Panc1 (cell line): ENCODE data around the gene RSPO3.

Experiments used
- CTCF ChIP-seq: fragments of 450-650 bp; IDR thresholded peaks from 2 replicates; pipeline ENCODE4 v1.5.1; 2017; ENCODE audit warnings: mild to moderate bottlenecking
- POLR2AphosphoS5 ChIP-seq: IDR thresholded peaks from 2 replicates; pipeline ENCODE4 v1.6.1; 2012; ENCODE audit warnings: mild to moderate bottlenecking, low read depth, low read length, moderate library complexity
- TCF7L2 ChIP-seq: IDR thresholded peaks from 2 replicates; pipeline ENCODE4 v1.6.1; 2011; ENCODE audit warnings: mild to moderate bottlenecking, low read depth, low read length, inconsistent platforms

- TF ChIP-seq TCF7L2: no peak
- no peak for TF ChIP-seq CTCF
- no peak for TF ChIP-seq POLR2AphosphoS5
Observed at GRCh38 chr6:127148511-127148910, 30.0 kb downstream of the RSPO3 start.
